ENCODE results near the gene SMYD3.

Gene SMYD3

GRCh38 chr1:246506674-246507481, at the start of gene SMYD3:
TSS of gene SMYD3 (minus strand) at chr1:246507279.
- DNase-seq (ENCODE audit: low read depth), result no peak
- TF ChIP-seq CTCF (IDR thresholded peaks at IDR 0.05; ENCODE audit: control insufficient read depth, insufficient read depth, low read depth, low read length, missing control alignments), result no peak
- peak within 1 kb of the TSS; percentile 67 for H3K4me3 ChIP-seq (ENCODE audit: control insufficient read depth, low read depth, low read length)

- DNase-seq (ENCODE audit: low read depth), result no peak
- no peak for TF ChIP-seq CTCF (IDR thresholded peaks at IDR 0.05; ENCODE audit: control insufficient read depth, insufficient read depth, low read depth, low read length, missing control alignments)
- no peak overlapping the region for H3K4me3 ChIP-seq (ENCODE audit: control insufficient read depth, low read depth, low read length)
Observed at GRCh38 chr1:246554201-246554600, 47.1 kb upstream of the SMYD3 start.

GRCh38 chr1:246552110-246552509, 45.0 kb upstream of the SMYD3 start:
- TF ChIP-seq CTCF (IDR thresholded peaks at IDR 0.05; ENCODE audit: control insufficient read depth, insufficient read depth, low read depth, low read length, missing control alignments), result no peak
- no peak overlapping the region for H3K4me3 ChIP-seq (ENCODE audit: control insufficient read depth, low read depth, low read length)
- no peak for DNase-seq (ENCODE audit: low read depth)

- H3K4me3 ChIP-seq (ENCODE audit: control insufficient read depth, low read depth, low read length), result no peak overlapping the region
- TF ChIP-seq CTCF (IDR thresholded peaks at IDR 0.05; ENCODE audit: control insufficient read depth, insufficient read depth, low read depth, low read length, missing control alignments), result no peak
- no peak for DNase-seq (ENCODE audit: low read depth)
Observed at GRCh38 chr1:246550402-246550801, 43.3 kb upstream of the SMYD3 start.

- no peak for TF ChIP-seq CTCF (IDR thresholded peaks at IDR 0.05; ENCODE audit: control insufficient read depth, insufficient read depth, low read depth, low read length, missing control alignments)
- no peak for DNase-seq (ENCODE audit: low read depth)
- no peak overlapping the region for H3K4me3 ChIP-seq (ENCODE audit: control insufficient read depth, low read depth, low read length)
Observed at GRCh38 chr1:246549665-246550064, 42.6 kb upstream of the SMYD3 start.

GRCh38 chr1:246544001-246544400, 36.9 kb upstream of the SMYD3 start:
- no peak overlapping the region for H3K4me3 ChIP-seq (ENCODE audit: control insufficient read depth, low read depth, low read length)
- DNase-seq (ENCODE audit: low read depth), result no peak
- TF ChIP-seq CTCF (IDR thresholded peaks at IDR 0.05; ENCODE audit: control insufficient read depth, insufficient read depth, low read depth, low read length, missing control alignments), result no peak
